Fibroblast of mammary gland (primary cell): ENCODE results near the gene ACTA2.

Experiments
- DNase-seq: peaks from one replicate; pipeline ENCODE4 v3.0.0-alpha.2; 2010; ENCODE audit warnings: low read depth
- H3K4me3 ChIP-seq: 2 replicates; pipeline ENCODE4 v1.5.1; 2011; ENCODE audit warnings: low read depth, mild to moderate bottlenecking, low read length, moderate library complexity; ENCODE audit not compliant: control insufficient read depth
- TF ChIP-seq, protein P1 (sequence below): conservative IDR thresholded peaks from 2 replicates; pipeline ENCODE4 v1.5.1; 2011; ENCODE audit warnings: low read depth, low read length, inconsistent platforms; ENCODE audit not compliant: control insufficient read depth, insufficient read depth

The ACTA2 gene

DNA sequence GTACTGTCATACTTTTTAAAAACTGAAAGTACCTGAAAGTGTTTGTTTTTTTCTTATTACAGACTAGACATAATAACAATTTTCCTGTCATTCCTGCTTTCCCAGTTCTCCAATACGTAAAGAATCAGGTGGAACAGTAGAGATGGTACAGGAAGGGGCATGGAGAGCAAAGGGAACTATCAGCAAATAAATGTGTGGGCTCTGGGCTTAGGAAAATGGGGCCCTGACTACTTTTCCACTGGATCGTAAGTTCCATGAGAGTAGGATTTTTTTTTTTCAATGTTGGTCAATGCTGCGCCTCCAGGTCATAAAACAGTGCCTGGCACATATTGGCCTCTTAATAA lies 22.8 kb upstream of the ACTA2 start:
- H3K4me3 ChIP-seq, result peak overlapping the region; percentile 56
- DNase-seq, result no peak

DNA sequence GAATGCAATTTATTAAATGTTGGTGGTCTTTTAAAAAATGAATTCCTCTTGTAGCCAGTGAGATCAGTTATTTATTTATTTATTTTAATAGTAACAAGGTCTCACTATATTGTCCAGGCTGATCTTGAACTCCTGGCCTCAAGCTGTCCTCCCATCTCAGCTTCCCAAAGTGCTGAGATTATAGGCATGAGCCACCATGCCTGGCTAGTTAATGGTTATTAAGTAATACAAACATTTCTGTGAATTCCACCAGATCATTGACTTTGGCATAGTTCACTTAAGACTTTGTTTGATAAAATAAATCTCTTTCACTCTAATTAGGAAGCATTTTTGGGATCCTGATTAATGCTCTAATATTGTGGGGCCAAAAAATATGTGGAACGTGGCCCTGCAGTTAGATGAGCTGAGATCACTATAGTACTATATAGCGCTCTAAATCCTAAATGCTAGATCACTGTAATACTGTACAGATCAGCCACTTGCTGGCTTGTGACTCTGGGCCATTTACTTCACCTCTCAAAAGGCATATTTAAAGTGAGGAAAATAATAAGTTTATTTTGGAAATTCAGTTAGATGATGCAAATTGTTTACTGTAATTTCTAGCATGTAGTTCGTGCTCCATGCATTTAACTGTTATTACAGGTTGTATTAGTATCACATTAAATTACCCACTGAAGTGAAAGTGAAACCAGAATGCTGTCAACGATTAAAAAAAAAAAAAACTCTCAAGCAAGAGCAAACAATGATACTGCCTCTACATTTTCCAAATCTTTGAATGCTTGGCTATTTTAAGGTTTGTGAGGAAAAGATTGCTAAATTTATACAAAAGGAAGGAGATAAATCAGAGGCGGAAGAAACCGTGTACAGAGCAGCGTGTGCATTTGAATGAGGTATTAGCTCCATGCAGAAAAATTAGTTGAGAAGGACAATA lies 22.1 kb upstream of the ACTA2 start:
- peak overlapping the region; percentile 56 for H3K4me3 ChIP-seq
- peak; percentile 47 for DNase-seq
- TF ChIP-seq, protein P1, sequence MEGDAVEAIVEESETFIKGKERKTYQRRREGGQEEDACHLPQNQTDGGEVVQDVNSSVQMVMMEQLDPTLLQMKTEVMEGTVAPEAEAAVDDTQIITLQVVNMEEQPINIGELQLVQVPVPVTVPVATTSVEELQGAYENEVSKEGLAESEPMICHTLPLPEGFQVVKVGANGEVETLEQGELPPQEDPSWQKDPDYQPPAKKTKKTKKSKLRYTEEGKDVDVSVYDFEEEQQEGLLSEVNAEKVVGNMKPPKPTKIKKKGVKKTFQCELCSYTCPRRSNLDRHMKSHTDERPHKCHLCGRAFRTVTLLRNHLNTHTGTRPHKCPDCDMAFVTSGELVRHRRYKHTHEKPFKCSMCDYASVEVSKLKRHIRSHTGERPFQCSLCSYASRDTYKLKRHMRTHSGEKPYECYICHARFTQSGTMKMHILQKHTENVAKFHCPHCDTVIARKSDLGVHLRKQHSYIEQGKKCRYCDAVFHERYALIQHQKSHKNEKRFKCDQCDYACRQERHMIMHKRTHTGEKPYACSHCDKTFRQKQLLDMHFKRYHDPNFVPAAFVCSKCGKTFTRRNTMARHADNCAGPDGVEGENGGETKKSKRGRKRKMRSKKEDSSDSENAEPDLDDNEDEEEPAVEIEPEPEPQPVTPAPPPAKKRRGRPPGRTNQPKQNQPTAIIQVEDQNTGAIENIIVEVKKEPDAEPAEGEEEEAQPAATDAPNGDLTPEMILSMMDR, result no peak

More for the DNA sequence above, 22.8 kb upstream of the ACTA2 start:
- TF ChIP-seq, protein P1, result no peak

DNA sequence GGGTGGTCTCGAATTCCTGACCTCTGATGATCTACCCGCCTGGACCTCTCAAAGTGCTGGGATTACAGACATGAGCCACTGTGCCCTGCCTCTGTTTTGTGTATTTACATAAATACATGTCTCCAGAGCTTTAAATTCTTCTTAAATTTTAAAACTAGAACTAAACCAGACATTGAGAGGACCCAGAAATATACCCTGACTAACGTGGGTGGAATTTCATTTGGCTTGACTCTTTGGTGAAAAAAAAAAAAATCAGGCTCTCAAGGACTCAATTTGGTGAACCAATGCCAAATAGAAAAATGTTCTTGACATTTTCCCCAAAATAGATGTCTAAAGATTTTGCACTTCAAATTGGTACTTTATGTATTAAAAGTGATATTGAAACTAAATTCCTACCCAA lies 21.4 kb upstream of the ACTA2 start:
- TF ChIP-seq, protein P1, result no peak
- peak; percentile 48 for DNase-seq
- no peak overlapping the region for H3K4me3 ChIP-seq

DNA sequence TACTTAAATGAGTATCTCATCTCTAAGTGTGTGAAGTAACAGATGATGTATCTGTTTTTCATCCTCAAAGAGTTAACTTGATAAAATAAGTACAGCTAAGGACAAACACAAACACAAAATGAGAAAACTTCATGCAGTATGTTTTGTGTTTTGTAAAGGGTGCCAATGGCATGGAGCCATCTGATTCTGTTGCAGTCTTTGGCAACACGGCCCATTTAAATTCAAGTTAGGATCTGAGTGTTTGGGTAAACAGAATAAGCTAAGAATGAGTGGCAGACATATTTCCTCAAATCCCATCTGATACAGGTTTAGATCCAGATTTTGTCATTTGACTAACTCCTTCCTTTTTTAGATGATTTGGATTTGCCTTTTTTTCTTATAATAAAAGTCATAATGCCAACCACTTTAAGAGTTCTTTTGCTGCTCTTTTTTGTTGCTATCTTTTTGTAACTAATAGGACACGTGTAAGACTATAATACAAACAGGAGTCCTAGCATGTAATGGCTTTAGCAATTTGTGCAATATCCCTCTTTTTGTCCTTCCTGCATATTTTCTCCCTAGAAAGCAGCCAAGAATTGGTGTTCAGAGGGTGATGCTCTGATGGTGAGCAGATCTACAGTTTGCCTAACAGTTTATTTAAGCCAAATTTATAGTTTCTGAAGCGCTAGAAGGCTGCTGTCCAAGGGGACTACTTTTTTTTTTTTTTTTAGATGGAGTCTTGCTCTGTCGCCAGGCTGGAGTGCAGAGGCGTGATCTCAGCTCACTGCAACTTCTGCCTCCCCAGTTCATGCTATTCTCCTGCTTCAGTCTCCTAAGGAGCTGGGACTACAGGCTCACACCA lies 18.9 kb upstream of the ACTA2 start:
- TF ChIP-seq, protein P1, result no peak

DNA sequence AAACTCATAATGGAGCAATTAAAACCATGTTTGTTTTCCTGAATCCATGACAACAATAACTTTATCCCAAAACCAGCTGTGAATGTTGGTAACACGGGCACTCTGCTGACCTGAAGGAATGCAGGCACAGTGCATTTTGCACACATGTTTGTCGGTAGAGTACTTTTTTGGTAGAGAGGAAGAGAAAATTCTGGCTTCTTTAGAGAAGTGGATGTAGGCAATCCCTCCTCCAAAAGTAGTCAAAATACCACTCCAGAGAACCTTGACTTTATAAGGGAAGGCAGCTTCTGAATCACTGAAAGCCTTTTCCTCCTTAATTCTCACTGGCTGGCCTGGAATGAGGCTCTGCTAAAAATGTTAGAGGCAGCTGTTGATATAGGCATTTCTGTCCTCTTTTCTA lies 15.8 kb upstream of the ACTA2 start:
- no peak for DNase-seq
- no peak overlapping the region for H3K4me3 ChIP-seq
- TF ChIP-seq, protein P1, result no peak

More for the DNA sequence above, 18.9 kb upstream of the ACTA2 start:
- peak; percentile 43 for DNase-seq
- no peak overlapping the region for H3K4me3 ChIP-seq

DNA sequence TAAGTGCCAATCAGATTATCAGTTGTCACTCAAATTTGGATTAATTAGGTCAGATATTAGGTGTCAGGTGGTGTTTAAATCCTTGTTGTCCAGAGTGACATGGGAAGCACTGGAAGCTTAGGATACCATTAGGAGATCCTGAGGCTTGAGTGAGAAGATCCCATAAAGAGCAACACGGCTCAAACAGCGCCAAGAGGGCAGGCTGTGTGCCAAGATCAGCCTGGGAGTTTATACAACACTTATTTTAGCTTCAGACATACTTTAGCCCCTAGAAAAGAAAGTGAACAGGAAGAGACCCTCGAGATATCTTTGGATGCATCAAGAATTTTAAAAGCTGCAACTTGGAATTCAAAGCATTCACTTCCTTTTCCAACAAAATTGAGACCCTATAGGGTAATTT lies 14.2 kb upstream of the ACTA2 start:
- no peak overlapping the region for H3K4me3 ChIP-seq
- no peak for DNase-seq
- TF ChIP-seq, protein P1, result no peak
